H4 (cell line): ENCODE measurements around the gene PUS7. TPM values are rescaled to one million over a fixed set of nuclear protein-coding genes. Genes with fewer than 3 reads are reported as not detected.
A peak's percentile ranks its signal among the peaks of the same experiment; 100 is the strongest.
"Not testable (repeated sequence)": the region's sequence is repeated elsewhere in the genome, so short reads cannot be mapped to it uniquely, and the experiment has no call there.

Experiments
- DNase-seq: peaks from one replicate; pipeline ENCODE4 v3.0.0-alpha.2; 2015; ENCODE audit warnings: low spot score
- total RNA-seq: library from RNA; depleted of rRNA; stranded (reverse); fragments of >200 nt; shearing (Covaris generic); gene quantifications from 2 replicates; pipeline ENCODE4 v1.2.3, GENCODE V29; 2014

The PUS7 gene
- total RNA-seq, 1 experiment from 2014 or later, result 25.3 TPM

GRCh38 chr7:105496521-105496920 lies 25.6 kb downstream of the PUS7 start:
- DNase-seq, result no peak

- DNase-seq, result no peak
Measured at GRCh38 chr7:105493923-105494315, 28.2 kb downstream of the PUS7 start.

- no peak for DNase-seq
Measured at GRCh38 chr7:105493196-105493922, 28.7 kb downstream of the PUS7 start.

GRCh38 chr7:105489409-105489808 lies 32.7 kb downstream of the PUS7 start:
- no peak for DNase-seq

- DNase-seq, result peak; percentile 47
Measured at GRCh38 chr7:105487579-105488571, 34.2 kb downstream of the PUS7 start.

- DNase-seq, result no peak
Measured at GRCh38 chr7:105480931-105481330, 41.1 kb downstream of the PUS7 start.

GRCh38 chr7:105478606-105479005 lies 43.5 kb downstream of the PUS7 start:
- no peak for DNase-seq

GRCh38 chr7:105477908-105478307 lies 44.2 kb downstream of the PUS7 start:
- DNase-seq, result no peak

GRCh38 chr7:105474045-105474444 lies 48.0 kb downstream of the PUS7 start:
- no peak for DNase-seq

GRCh38 chr7:105473163-105473562 lies 48.9 kb downstream of the PUS7 start:
- peak; percentile 55 for DNase-seq

- DNase-seq, result no peak
Measured at GRCh38 chr7:105470846-105471245, 51.2 kb downstream of the PUS7 start.

- no peak for DNase-seq
Measured at GRCh38 chr7:105470090-105470489, 52.0 kb downstream of the PUS7 start.

GRCh38 chr7:105462765-105463420 lies 59.2 kb downstream of the PUS7 start:
- DNase-seq, result no peak

- DNase-seq, result no peak
Measured at GRCh38 chr7:105461518-105461917, 60.6 kb downstream of the PUS7 start.

GRCh38 chr7:105457619-105458225 lies 64.3 kb downstream of the PUS7 start:
- no peak for DNase-seq

GRCh38 chr7:105454921-105455320 lies 67.2 kb downstream of the PUS7 start:
- DNase-seq, result no peak

- peak; percentile 40 for DNase-seq
Measured at GRCh38 chr7:105454095-105454747, 67.8 kb downstream of the PUS7 start.

- DNase-seq, result no peak
Measured at GRCh38 chr7:105452085-105452484, 70.0 kb downstream of the PUS7 start.

GRCh38 chr7:105450870-105451269 lies 71.2 kb downstream of the PUS7 start:
- DNase-seq, result not testable (repeated sequence)

- DNase-seq, result no peak
Measured at GRCh38 chr7:105450177-105450861, 71.8 kb downstream of the PUS7 start.

- DNase-seq, result no peak
Measured at GRCh38 chr7:105448181-105448580, 73.9 kb downstream of the PUS7 start.
